Measurements from ENCODE around the gene ELOVL6.
"Not testable (repeated sequence)": the region's sequence is repeated elsewhere in the genome, so short reads cannot be mapped to it uniquely, and the experiment has no call there.

The ELOVL6 gene

GRCh38 chr4:110196206-110196870, 2.1 kb downstream of the ELOVL6 start:
- no peak for FAIRE-seq

GRCh38 chr4:110195561-110196205, 2.7 kb downstream of the ELOVL6 start:
- FAIRE-seq = no peak

DNA sequence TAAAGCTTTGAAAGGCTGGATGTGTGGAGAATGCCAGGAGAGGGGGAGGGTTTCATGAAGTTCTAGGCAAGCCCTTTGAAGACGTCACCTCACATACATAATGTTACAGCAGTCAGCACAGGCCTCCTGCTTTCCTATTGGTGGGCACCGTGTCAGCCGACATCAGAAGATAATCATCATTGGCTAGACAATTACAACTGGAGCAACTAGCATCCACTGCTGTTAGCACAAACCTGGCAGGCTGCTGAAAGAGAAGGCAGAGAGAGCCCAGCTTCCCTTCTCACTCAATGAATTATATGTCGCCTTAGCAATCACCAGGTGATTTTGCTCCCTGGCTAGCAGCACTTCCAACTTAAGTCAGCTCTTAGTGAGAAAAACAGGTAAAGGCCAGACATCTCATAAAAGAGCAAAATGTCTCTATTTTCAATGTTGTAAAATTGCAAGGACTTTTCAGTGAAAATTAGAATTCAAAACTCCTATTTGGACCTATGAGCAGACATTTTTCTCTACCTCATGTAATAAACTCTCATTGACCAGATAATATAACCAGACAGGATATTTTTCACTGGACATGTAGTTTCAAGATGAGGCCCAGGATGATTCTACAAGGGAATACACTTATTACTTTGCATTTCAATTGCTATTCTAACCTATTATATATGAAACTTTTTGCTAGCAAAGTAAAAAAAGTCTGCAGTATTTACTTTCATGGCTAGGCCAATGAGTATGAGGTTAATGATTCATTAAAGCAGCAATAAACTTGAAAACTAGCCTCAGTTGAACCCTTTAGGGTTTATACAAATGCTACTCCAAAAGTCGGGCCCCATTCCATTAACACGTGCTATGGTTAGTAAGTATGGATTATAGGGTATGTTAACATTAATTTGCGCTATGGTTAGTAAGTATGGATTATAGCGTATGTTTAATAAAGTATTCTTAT, 4.3 kb downstream of the ELOVL6 start:
- FAIRE-seq = no peak

DNA sequence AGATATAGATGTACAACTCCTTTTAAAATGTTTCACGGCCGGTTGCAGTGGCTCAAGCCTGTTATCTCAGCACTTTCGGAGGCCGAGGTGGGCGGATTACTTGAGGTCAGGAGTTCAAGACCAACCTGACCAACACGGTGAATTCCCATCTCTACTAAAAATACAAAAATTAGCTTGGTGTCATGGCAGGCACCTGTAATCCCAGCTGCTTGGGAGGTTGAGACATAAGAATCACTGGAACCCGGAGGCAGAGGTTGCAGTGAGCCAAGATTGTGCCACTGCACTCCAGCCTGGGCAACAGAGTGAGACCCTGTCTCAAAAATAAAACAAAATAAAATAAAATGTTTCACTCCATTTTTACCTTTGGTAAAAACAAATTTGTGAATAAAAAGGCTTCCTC, 5.1 kb downstream of the ELOVL6 start:
- FAIRE-seq = not testable (repeated sequence)

GRCh38 chr4:110190249-110190648, 8.2 kb downstream of the ELOVL6 start:
- FAIRE-seq = no peak

GRCh38 chr4:110188113-110188512, 10.3 kb downstream of the ELOVL6 start:
- no peak for FAIRE-seq

GRCh38 chr4:110184791-110185155, 13.6 kb downstream of the ELOVL6 start:
- FAIRE-seq = no peak

DNA sequence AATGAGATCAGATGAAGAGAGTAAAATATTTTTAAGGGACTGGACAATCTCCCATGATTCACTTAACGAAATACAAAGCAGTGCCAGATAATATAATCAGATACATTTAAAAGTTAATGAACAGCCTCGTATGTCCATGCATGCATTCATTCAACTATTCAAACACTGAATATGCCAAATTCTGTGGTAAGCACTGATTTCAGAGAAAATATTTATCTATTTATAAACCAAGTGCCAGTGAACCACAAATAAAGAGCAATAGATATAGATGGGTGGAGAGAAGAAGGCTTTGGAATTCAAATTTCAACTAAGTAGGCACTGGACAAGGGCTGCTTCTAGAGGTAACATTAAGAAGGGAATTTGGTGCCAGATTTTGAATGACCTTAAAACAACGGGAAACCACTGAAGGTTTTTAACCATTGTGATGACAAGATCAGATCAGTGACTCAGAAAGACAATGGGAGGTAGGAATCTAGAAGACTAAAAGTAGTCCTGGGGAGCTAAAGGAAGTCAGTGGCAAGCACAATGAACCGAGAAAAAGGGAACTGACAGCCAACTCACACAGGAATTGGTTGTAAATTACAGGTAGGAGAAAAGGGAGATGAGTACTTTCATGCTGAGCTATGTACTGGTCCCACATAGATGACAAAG, 14.2 kb downstream of the ELOVL6 start:
- no peak for FAIRE-seq

DNA sequence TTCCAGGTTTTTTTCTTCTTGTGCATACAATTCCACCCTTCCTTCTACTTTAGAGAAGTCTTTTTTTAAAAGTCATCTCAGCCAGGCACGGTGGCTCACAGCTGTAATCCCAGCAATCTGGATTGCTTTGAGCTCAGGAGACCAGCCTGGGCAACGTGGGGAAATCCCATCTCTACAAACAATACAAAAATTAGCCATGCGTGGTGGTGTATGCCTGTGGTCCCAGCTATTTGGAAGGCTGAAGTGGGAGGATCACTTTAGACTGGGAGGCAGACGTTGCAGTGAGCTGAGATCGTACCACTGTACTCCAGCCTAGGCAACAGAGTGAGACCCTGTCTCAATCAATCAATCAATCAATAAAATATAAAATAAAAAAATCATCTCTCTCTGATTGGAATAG, 14.8 kb downstream of the ELOVL6 start:
- no peak for FAIRE-seq

DNA sequence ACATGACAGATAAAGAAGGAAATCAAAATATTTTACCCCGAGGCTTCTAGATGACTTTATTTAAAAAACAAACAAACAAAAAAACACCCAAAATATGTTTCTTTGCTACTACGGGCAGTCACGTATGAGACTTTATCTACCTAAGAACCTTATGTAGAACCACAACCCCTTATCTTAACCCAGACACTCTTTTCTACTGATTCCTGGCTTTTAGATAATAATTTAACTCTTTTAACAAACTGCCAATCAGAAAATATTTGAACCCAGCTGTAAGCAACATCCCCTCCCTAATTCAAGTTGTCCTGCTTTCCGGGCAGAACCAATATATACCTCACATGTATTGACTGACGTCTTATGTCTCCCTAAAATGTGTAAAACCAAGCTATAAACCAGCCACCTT, 15.4 kb downstream of the ELOVL6 start:
- no peak for FAIRE-seq

- FAIRE-seq = no peak
Observed at GRCh38 chr4:110181890-110182289, 16.5 kb downstream of the ELOVL6 start.

GRCh38 chr4:110175634-110176033, 22.8 kb downstream of the ELOVL6 start:
- FAIRE-seq = no peak

DNA sequence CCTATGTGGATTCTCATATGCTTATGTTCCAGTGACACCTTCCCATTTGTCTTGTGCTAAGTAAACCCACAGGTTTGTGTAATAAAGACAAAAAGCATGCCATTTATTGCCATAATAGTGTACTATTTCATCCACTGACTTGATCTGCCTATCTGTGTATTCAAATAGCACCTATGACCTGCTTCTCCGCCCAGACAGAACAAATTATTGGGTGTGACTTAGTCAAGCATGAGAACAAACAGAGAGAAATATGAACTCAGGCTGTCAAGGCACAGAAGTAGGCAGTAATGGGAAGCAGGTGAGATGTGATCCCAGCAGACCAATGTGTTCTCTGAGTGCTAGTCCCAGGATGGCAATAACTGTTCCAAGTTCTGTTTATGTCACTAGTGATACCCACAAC, 25.4 kb downstream of the ELOVL6 start:
- no peak for FAIRE-seq

- FAIRE-seq = no peak
Observed at GRCh38 chr4:110171971-110172370, 26.4 kb downstream of the ELOVL6 start.

DNA sequence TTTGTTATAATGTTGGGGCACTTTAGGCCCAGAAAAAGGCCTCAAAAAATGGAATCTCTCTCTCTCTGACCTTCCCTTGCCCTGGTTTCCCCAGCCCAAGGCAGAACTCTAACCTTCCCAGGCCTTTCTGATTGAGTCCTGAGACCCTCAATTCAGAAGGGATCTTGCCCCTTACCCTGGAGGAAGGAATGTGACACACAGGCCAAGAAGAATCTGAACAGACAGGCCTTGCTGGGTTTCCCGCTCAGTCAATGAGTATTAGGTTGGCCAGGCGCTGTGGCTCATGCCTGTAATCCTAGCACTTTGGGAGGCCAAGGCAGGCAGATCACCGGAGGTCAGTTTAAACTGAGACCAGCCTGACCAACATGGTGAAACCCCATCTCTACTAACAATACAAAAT, 27.6 kb downstream of the ELOVL6 start:
- no peak for FAIRE-seq

- FAIRE-seq = no peak
Observed at GRCh38 chr4:110165382-110166286, 32.8 kb downstream of the ELOVL6 start.

DNA sequence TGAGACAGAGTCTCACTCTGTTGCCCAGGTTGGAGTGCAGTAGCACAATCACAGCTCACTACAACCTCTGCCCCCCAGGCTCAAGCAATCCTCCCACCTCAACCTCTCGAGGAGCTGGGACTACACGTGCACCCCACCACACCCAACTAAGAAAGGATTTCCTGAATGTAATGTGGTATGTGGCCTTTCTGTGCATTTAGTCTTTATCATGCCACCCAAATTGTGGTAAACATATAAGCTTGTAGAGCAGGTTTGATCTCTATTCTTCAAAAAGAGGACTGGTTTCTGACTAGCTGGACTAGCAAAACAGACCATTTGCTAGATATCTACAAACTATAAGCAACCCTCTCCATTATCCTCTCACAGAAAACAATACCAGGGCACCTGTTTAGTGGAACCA, 33.6 kb downstream of the ELOVL6 start:
- no peak for FAIRE-seq

DNA sequence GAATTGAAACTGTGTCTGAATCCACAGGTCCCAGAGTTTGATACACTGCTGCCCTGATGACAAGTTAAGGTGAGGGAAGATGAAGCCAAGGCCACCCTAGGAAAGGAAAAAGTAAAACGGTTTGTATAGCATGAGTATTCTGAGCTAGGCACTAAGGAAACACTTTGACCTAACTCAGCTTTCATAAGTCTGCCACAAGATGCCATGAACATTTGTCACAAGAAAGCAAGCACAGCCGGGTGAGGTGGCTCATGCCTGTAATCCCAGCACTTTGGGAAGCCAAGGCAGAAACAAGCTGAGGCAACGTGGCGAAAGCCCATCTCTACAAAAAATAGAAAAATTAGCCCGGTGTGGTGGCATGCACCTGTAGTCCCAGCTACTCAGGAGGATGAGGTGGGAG, 34.2 kb downstream of the ELOVL6 start:
- FAIRE-seq = no peak

GRCh38 chr4:110163327-110164069, 34.9 kb downstream of the ELOVL6 start:
- no peak for FAIRE-seq

GRCh38 chr4:110160618-110161017, 37.8 kb downstream of the ELOVL6 start:
- FAIRE-seq = no peak

DNA sequence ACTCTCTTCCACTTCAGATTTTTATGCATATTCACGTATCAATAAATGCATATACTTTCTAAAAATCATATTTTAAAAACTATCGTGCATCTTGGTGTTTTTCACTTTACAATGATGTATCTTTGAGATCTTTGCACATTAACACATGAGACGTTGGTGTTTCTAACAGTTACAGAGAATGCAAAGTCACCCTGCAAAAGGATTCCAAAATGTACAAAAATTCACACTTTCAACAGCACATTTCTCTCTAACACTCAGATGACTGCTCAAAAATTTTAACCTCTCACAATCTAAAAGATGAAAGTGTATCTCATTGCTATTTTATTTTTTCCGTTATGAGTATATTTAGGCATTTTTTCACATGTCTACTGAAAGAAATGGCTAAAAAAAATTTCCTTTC, 38.9 kb downstream of the ELOVL6 start:
- no peak for FAIRE-seq

DNA sequence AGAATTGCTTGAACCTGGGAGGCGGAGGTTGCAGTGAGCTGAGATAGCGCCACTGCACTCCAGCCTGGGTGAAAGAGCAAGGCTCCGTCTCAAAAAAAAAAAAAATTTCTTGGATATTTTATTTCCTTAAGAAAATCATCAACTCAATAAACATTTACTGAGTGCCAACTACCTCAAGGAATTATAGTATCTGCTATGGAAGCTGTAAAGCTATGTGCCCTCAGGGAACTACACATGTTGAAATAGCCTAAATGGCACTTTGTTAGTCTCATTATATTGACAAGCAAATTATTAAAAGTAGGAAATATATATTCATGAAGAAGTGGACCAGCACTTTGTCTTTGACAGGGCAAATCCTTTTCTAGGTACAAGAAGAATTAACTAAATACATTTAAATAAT, 40.8 kb downstream of the ELOVL6 start:
- FAIRE-seq = no peak

Data from TTC549 (cell line).